ENCODE measurements around the gene IL21R.

DNA sequence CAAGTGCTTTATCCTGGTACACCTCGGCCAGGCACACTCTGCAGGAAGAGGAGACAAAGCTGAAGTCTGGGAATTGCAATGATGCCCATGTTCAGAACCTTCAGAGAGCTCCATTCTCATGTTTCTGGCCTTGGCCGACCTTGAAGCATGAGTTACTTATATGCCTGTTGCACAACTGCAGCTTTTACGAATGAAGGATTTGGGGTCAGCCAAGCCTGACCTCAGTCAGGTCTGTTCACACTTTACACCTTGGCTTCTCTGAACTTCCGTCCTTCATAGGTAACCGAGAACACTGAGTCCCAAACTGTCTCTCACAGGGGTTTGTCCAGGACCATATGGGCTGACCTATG lies 81.1 kb downstream of the IL21R start:
- TF ChIP-seq, protein P1, sequence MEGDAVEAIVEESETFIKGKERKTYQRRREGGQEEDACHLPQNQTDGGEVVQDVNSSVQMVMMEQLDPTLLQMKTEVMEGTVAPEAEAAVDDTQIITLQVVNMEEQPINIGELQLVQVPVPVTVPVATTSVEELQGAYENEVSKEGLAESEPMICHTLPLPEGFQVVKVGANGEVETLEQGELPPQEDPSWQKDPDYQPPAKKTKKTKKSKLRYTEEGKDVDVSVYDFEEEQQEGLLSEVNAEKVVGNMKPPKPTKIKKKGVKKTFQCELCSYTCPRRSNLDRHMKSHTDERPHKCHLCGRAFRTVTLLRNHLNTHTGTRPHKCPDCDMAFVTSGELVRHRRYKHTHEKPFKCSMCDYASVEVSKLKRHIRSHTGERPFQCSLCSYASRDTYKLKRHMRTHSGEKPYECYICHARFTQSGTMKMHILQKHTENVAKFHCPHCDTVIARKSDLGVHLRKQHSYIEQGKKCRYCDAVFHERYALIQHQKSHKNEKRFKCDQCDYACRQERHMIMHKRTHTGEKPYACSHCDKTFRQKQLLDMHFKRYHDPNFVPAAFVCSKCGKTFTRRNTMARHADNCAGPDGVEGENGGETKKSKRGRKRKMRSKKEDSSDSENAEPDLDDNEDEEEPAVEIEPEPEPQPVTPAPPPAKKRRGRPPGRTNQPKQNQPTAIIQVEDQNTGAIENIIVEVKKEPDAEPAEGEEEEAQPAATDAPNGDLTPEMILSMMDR (IDR thresholded peaks at IDR 0.05), result no peak
- no peak for TF ChIP-seq EZH2 (IDR thresholded peaks at IDR 0.05; ENCODE audit: borderline replicate concordance, insufficient read depth, low read depth, low read length, poor library complexity, severe bottlenecking)
